BLaER1 (cell line): ENCODE measurements around the gene TPST1.

Experiments used
- H3K27ac ChIP-seq: shearing (Covaris generic); formaldehyde crosslinking; 2 replicates; pipeline ENCODE4 v1.8.1; 2022
- H3K27me3 ChIP-seq: shearing (Covaris generic); formaldehyde crosslinking; 2 replicates; pipeline ENCODE4 v1.8.1; 2022
- H3K36me3 ChIP-seq: shearing (Covaris generic); formaldehyde crosslinking; 2 replicates; pipeline ENCODE4 v1.8.1; 2022
- H3K4me1 ChIP-seq: shearing (Covaris generic); formaldehyde crosslinking; 2 replicates; pipeline ENCODE4 v1.8.1; 2022
- H3K4me2 ChIP-seq: shearing (Covaris generic); formaldehyde crosslinking; 2 replicates; pipeline ENCODE4 v1.8.1; 2022
- H3K4me3 ChIP-seq: shearing (Covaris generic); formaldehyde crosslinking; 2 replicates; pipeline ENCODE4 v1.8.1; 2022
- H3K9ac ChIP-seq: shearing (Covaris generic); formaldehyde crosslinking; 2 replicates; pipeline ENCODE4 v1.8.1; 2022
- H3K9me3 ChIP-seq: shearing (Covaris generic); formaldehyde crosslinking; 2 replicates; pipeline ENCODE4 v1.8.1; 2022
- H4K20me1 ChIP-seq: shearing (Covaris generic); formaldehyde crosslinking; 2 replicates; pipeline ENCODE4 v1.8.1; 2022
- Cebpa-rat ChIP-seq: shearing (Covaris generic); IDR thresholded peaks from 2 replicates; pipeline ENCODE4 v1.8.1; 2022

The TPST1 gene

GRCh38 chr7:66257481-66257880 lies 52.3 kb downstream of the TPST1 start:
- Histone ChIP-seq H3K4me3 (no peak overlapping the region), H3K4me2 (no peak overlapping the region), H3K4me1 (no peaks in the 10 kb centered on the region), H4K20me1 (no peaks in the 10 kb centered on the region; the same call in 1 of the 2 replicates), H3K27me3 (no peaks in the 10 kb centered on the region), H3K9ac (no peak overlapping the region), H3K27ac (no peak overlapping the region), H3K36me3 (peaks cover 14% of the 10 kb centered on the region; the same call in 1 of the 2 replicates), H3K9me3 (peaks cover 8% of the 10 kb centered on the region)
- TF ChIP-seq Cebpa-rat, result no peak

- no peak for TF ChIP-seq Cebpa-rat
- H3K36me3 ChIP-seq, result peaks cover 13% of the 10 kb centered on the region
- H3K27me3 ChIP-seq, result no peaks in the 10 kb centered on the region
- H3K27ac ChIP-seq, result no peak overlapping the region
- H4K20me1 ChIP-seq, result no peaks in the 10 kb centered on the region; the same call in 1 of the 2 replicates
- no peaks in the 10 kb centered on the region for H3K4me1 ChIP-seq
- peaks cover 8% of the 10 kb centered on the region for H3K9me3 ChIP-seq
- H3K4me2 ChIP-seq, result no peak overlapping the region
- no peak overlapping the region for H3K9ac ChIP-seq
- H3K4me3 ChIP-seq, result no peak overlapping the region
Observed at GRCh38 chr7:66258409-66258808, 53.3 kb downstream of the TPST1 start.

GRCh38 chr7:66261941-66262340 lies 56.8 kb downstream of the TPST1 start:
- no peak overlapping the region for H3K27ac ChIP-seq
- no peaks in the 10 kb centered on the region for H3K27me3 ChIP-seq
- no peak overlapping the region for H3K4me2 ChIP-seq
- TF ChIP-seq Cebpa-rat, result no peak
- H3K4me3 ChIP-seq, result no peak overlapping the region
- no peaks in the 10 kb centered on the region; the same call in 1 of the 2 replicates for H4K20me1 ChIP-seq
- H3K9ac ChIP-seq, result no peak overlapping the region
- peaks cover 35% of the 10 kb centered on the region for H3K9me3 ChIP-seq
- H3K4me1 ChIP-seq, result no peaks in the 10 kb centered on the region
- peaks cover 29% of the 10 kb centered on the region for H3K36me3 ChIP-seq

GRCh38 chr7:66263936-66264335 lies 58.8 kb downstream of the TPST1 start:
- Histone ChIP-seq H3K9me3 (peaks cover 35% of the 10 kb centered on the region), H4K20me1 (no peaks in the 10 kb centered on the region), H3K4me1 (no peaks in the 10 kb centered on the region), H3K4me2 (no peak overlapping the region), H3K4me3 (no peak overlapping the region), H3K9ac (no peak overlapping the region), H3K27ac (no peak overlapping the region), H3K27me3 (no peaks in the 10 kb centered on the region), H3K36me3 (peaks cover 29% of the 10 kb centered on the region)
- TF ChIP-seq Cebpa-rat, result no peak

- Histone ChIP-seq H3K36me3 (peaks cover 29% of the 10 kb centered on the region), H3K4me2 (no peak overlapping the region), H3K27me3 (no peaks in the 10 kb centered on the region), H3K27ac (no peak overlapping the region), H3K9me3 (peaks cover 35% of the 10 kb centered on the region), H3K9ac (no peak overlapping the region), H3K4me3 (no peak overlapping the region), H4K20me1 (no peaks in the 10 kb centered on the region), H3K4me1 (no peaks in the 10 kb centered on the region)
- no peak for TF ChIP-seq Cebpa-rat
Observed at GRCh38 chr7:66265566-66265965, 60.4 kb downstream of the TPST1 start.

- Histone ChIP-seq H3K9ac (no peak overlapping the region), H3K4me2 (no peak overlapping the region), H3K4me3 (no peak overlapping the region), H3K9me3 (peaks cover 36% of the 10 kb centered on the region), H3K4me1 (no peaks in the 10 kb centered on the region), H4K20me1 (no peaks in the 10 kb centered on the region), H3K27ac (no peak overlapping the region), H3K27me3 (no peaks in the 10 kb centered on the region), H3K36me3 (peaks cover 25% of the 10 kb centered on the region)
- no peak for TF ChIP-seq Cebpa-rat
Observed at GRCh38 chr7:66267249-66267648, 62.1 kb downstream of the TPST1 start.

- H3K27me3 ChIP-seq, result no peaks in the 10 kb centered on the region
- H3K4me2 ChIP-seq, result no peak overlapping the region
- H3K4me1 ChIP-seq, result no peaks in the 10 kb centered on the region
- peaks cover 39% of the 10 kb centered on the region for H3K9me3 ChIP-seq
- no peak overlapping the region for H3K9ac ChIP-seq
- no peak for TF ChIP-seq Cebpa-rat
- no peaks in the 10 kb centered on the region for H4K20me1 ChIP-seq
- H3K4me3 ChIP-seq, result no peak overlapping the region
- H3K36me3 ChIP-seq, result peaks cover 15% of the 10 kb centered on the region
- H3K27ac ChIP-seq, result no peak overlapping the region
Observed at GRCh38 chr7:66269978-66270377, 64.8 kb downstream of the TPST1 start.

- Histone ChIP-seq H3K4me2 (no peak overlapping the region), H3K27me3 (no peaks in the 10 kb centered on the region), H3K9me3 (peaks cover 23% of the 10 kb centered on the region), H3K27ac (no peak overlapping the region), H3K4me3 (no peak overlapping the region), H3K9ac (no peak overlapping the region), H3K4me1 (no peaks in the 10 kb centered on the region), H4K20me1 (no peaks in the 10 kb centered on the region), H3K36me3 (peaks cover 4% of the 10 kb centered on the region; the same call in 1 of the 2 replicates)
- TF ChIP-seq Cebpa-rat, result no peak
Observed at GRCh38 chr7:66272321-66272720, 67.2 kb downstream of the TPST1 start.

- H3K4me3 ChIP-seq, result no peak overlapping the region
- H3K27ac ChIP-seq, result no peak overlapping the region
- peaks cover 20% of the 10 kb centered on the region for H3K9me3 ChIP-seq
- TF ChIP-seq Cebpa-rat, result no peak
- H3K27me3 ChIP-seq, result no peaks in the 10 kb centered on the region
- H3K4me2 ChIP-seq, result no peak overlapping the region
- no peak overlapping the region for H3K9ac ChIP-seq
- no peaks in the 10 kb centered on the region for H3K4me1 ChIP-seq
- H3K36me3 ChIP-seq, result peaks cover 4% of the 10 kb centered on the region; the same call in 1 of the 2 replicates
- H4K20me1 ChIP-seq, result no peaks in the 10 kb centered on the region
Observed at GRCh38 chr7:66276363-66276762, 71.2 kb downstream of the TPST1 start.

- no peaks in the 10 kb centered on the region for H3K27me3 ChIP-seq
- H3K9ac ChIP-seq, result no peak overlapping the region
- no peaks in the 10 kb centered on the region for H3K4me1 ChIP-seq
- no peak overlapping the region for H3K4me2 ChIP-seq
- peaks cover 3% of the 10 kb centered on the region; the same call in 1 of the 2 replicates for H3K36me3 ChIP-seq
- TF ChIP-seq Cebpa-rat, result no peak
- H4K20me1 ChIP-seq, result no peaks in the 10 kb centered on the region
- H3K27ac ChIP-seq, result no peak overlapping the region
- peaks cover 16% of the 10 kb centered on the region for H3K9me3 ChIP-seq
- H3K4me3 ChIP-seq, result no peak overlapping the region
Observed at GRCh38 chr7:66277492-66277891, 72.4 kb downstream of the TPST1 start.

- Histone ChIP-seq H3K27ac (no peak overlapping the region), H3K9ac (no peak overlapping the region), H3K4me3 (no peak overlapping the region), H4K20me1 (no peaks in the 10 kb centered on the region), H3K4me1 (no peaks in the 10 kb centered on the region), H3K27me3 (no peaks in the 10 kb centered on the region), H3K36me3 (no peaks in the 10 kb centered on the region), H3K4me2 (no peak overlapping the region), H3K9me3 (no peaks in the 10 kb centered on the region)
- no peak for TF ChIP-seq Cebpa-rat
Observed at GRCh38 chr7:66279912-66280311, 74.8 kb downstream of the TPST1 start.
